Measurements from ENCODE around the gene PHACTR3.

PHACTR3 gene

DNA sequence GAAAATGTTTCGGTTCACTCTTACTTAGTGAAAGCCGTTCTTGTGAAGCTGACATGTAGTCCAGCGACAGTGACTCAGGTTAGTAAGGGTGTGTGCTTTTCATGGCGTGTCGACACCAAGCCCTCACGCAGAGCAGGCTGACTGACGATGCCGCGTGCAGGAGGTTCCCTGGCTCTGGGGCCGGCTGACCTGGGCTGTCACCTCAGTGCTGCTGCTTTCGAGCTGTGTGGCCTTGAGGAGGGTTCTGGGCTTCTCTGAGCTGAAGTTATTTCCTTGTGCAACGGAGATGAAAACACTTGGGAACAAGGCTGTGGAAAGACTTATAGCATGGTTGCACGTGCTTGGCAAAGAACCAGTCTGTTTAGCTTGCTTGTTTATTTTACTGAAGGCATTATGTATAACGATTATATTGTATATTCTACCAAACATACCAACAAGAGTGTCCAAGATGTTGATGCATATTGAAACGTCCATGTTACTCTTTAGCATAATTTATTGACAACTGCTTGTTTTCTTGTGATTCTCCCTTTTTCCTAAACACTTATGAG, 59.2 kb downstream of the PHACTR3 start:
- TF ChIP-seq, protein P1, sequence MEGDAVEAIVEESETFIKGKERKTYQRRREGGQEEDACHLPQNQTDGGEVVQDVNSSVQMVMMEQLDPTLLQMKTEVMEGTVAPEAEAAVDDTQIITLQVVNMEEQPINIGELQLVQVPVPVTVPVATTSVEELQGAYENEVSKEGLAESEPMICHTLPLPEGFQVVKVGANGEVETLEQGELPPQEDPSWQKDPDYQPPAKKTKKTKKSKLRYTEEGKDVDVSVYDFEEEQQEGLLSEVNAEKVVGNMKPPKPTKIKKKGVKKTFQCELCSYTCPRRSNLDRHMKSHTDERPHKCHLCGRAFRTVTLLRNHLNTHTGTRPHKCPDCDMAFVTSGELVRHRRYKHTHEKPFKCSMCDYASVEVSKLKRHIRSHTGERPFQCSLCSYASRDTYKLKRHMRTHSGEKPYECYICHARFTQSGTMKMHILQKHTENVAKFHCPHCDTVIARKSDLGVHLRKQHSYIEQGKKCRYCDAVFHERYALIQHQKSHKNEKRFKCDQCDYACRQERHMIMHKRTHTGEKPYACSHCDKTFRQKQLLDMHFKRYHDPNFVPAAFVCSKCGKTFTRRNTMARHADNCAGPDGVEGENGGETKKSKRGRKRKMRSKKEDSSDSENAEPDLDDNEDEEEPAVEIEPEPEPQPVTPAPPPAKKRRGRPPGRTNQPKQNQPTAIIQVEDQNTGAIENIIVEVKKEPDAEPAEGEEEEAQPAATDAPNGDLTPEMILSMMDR (IDR thresholded peaks at IDR 0.05; ENCODE audit: low read depth, low read length, missing control alignments) = no peak
- DNase-seq (ENCODE audit: low read depth) = no peak
- no peak overlapping the region for H3K4me3 ChIP-seq (ENCODE audit: low read depth, low read length)

DNA sequence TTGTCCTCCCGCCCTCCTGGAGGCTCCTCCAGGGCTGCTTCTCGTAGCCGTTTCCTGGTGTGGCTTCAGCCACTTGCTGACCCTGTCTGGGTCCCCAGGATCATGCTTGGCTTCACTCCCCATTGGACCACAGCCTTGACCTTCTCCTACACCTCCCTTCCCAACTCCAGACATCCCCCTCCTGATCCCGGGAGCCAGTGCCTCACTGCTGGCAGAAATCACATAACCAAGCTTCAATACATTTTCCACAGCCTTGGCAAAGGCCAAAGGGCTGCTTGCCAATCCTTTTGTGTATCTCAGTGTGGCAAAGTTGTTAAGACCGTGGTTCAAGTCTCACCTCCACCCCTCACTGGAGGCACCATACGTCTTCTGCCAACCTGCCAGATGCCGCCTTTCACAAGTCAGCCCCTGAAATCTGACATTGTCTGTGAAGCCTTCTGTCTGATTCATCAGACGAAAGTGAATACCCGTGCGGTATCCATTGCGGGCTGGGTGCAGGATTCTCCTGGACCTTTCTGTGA, 60.1 kb downstream of the PHACTR3 start:
- no peak overlapping the region for H3K4me3 ChIP-seq (ENCODE audit: low read depth, low read length)
- TF ChIP-seq, protein P1 (IDR thresholded peaks at IDR 0.05; ENCODE audit: low read depth, low read length, missing control alignments) = no peak
- no peak for DNase-seq (ENCODE audit: low read depth)

- no peak for DNase-seq (ENCODE audit: low read depth)
- H3K4me3 ChIP-seq (ENCODE audit: low read depth, low read length) = no peak overlapping the region
- TF ChIP-seq, protein P1 (IDR thresholded peaks at IDR 0.05; ENCODE audit: low read depth, low read length, missing control alignments) = no peak
Measured at GRCh38 chr20:59665656-59666555, 61.6 kb downstream of the PHACTR3 start.

GRCh38 chr20:59666586-59666985, 62.2 kb downstream of the PHACTR3 start:
- DNase-seq (ENCODE audit: low read depth) = no peak
- TF ChIP-seq, protein P1 (IDR thresholded peaks at IDR 0.05; ENCODE audit: low read depth, low read length, missing control alignments) = no peak

DNA sequence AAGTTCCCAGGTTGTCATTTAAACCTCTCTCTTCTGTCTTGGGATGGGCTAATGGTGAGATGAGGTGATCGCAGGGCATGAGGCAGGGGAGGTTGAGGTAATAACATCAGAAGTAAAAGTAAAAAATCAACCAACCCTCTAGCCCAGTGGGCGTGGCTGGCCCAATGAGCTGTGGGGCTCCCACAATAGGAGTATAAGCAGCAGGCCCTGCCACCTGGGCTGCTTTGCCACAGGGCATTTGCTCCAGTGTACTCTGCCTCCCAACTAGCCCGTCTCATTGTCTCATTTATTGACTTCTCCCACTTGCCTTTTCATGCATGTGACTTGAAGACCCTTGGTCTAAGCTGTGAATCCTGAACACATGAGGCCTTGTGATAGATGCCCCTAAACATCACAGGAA, 62.8 kb downstream of the PHACTR3 start:
- DNase-seq (ENCODE audit: low read depth) = no peak
- TF ChIP-seq, protein P1 (IDR thresholded peaks at IDR 0.05; ENCODE audit: low read depth, low read length, missing control alignments) = no peak

More at GRCh38 chr20:59666586-59666985, 62.2 kb downstream of the PHACTR3 start:
- no peak overlapping the region for H3K4me3 ChIP-seq (ENCODE audit: low read depth, low read length)

GRCh38 chr20:59667981-59668515, 63.7 kb downstream of the PHACTR3 start:
- TF ChIP-seq, protein P1 (IDR thresholded peaks at IDR 0.05; ENCODE audit: low read depth, low read length, missing control alignments) = no peak
- no peak for DNase-seq (ENCODE audit: low read depth)
- H3K4me3 ChIP-seq (ENCODE audit: low read depth, low read length) = no peak overlapping the region

More for the DNA sequence above, 62.8 kb downstream of the PHACTR3 start:
- no peak overlapping the region for H3K4me3 ChIP-seq (ENCODE audit: low read depth, low read length)

All from GM12864 (cell line).